ENCODE data around the gene CACNA1S. TPM values are rescaled to one million over a fixed set of nuclear protein-coding genes. Genes with fewer than 3 reads are reported as not detected.

CACNA1S gene
- total RNA-seq, 1 donor from 2014 or later, result not detected

DNA sequence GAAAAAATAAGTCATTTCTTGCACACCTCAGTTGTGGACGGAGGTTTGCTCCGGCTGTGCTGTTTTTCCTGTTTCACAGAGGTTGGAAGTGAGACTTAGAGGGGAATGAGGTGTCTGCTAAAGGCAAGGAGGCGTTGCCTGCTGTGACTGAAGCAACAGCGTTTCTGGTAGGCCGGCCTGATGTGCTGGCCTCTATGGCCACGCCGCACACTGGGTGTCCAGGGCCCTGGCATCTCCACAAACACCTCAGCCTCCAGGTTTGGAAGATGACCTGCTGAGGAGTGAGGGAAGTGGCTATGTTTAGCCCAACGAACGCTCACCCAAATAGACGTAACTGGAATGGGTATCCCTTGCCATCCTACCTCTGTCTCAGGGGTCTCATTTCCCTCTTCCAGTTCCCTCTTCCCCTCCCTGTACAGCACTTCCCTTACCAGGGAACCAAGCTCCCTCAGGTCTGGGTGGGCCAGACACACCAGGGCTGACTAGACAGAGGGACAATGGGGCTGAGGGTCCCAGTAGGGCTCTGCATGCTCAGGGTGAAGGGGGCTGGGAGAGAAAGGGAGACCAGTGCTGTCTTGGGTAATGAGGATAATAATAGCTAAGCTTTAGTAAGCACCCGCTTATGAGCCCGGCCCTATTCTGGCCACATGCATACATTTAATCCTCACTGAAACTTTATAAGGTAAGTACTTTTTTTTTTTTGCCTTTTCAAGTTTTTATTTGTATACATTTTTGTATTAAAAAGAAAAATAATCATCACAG, 11.9 kb downstream of the CACNA1S start:
- Mint-ChIP-seq H3K27ac (no peak overlapping the region), H3K9me3 (no peaks in the 10 kb centered on the region)
- intact Hi-C loops (cut with micrococcal nuclease), result no loop called here

GRCh38 chr1:201098992-201099677, 13.1 kb downstream of the CACNA1S start:
- H3K9me3 Mint-ChIP-seq, result no peaks in the 10 kb centered on the region

More for the DNA sequence above, 11.9 kb downstream of the CACNA1S start:
- Mint-ChIP-seq H3K4me3 (no peak overlapping the region), H3K27me3 (no peaks in the 10 kb centered on the region), H3K4me1 (no peaks in the 10 kb centered on the region), H3K36me3 (ENCODE audit: low read depth) (no peaks in the 10 kb centered on the region)
- no peak for DNase-seq

GRCh38 chr1:201096977-201097856, 15.0 kb downstream of the CACNA1S start:
- H3K27me3 Mint-ChIP-seq, result no peaks in the 10 kb centered on the region
- H3K9me3 Mint-ChIP-seq, result no peaks in the 10 kb centered on the region
- no peak overlapping the region for H3K27ac Mint-ChIP-seq
- H3K4me3 Mint-ChIP-seq, result no peak overlapping the region
- H3K36me3 Mint-ChIP-seq (ENCODE audit: low read depth), result no peaks in the 10 kb centered on the region
- intact Hi-C loops (cut with micrococcal nuclease), result no loop called here
- H3K4me1 Mint-ChIP-seq, result no peaks in the 10 kb centered on the region
- no peak for DNase-seq

More at GRCh38 chr1:201098992-201099677, 13.1 kb downstream of the CACNA1S start:
- Mint-ChIP-seq H3K36me3 (ENCODE audit: low read depth) (no peaks in the 10 kb centered on the region), H3K4me1 (no peaks in the 10 kb centered on the region), H3K27ac (no peak overlapping the region), H3K27me3 (no peaks in the 10 kb centered on the region), H3K4me3 (no peak overlapping the region)
- no peak for DNase-seq
- intact Hi-C loops (cut with micrococcal nuclease), result no loop called here

- Mint-ChIP-seq H3K4me1 (no peaks in the 10 kb centered on the region), H3K27ac (no peak overlapping the region), H3K27me3 (no peaks in the 10 kb centered on the region), H3K36me3 (ENCODE audit: low read depth) (no peaks in the 10 kb centered on the region), H3K4me3 (no peak overlapping the region), H3K9me3 (no peaks in the 10 kb centered on the region)
- intact Hi-C loops (cut with micrococcal nuclease), result no loop called here
- no peak for DNase-seq
These were observed 16.2 kb downstream of the CACNA1S start for GRCh38 chr1:201096041-201096461.

- Mint-ChIP-seq H3K27ac (no peak overlapping the region), H3K36me3 (ENCODE audit: low read depth) (no peaks in the 10 kb centered on the region), H3K27me3 (no peaks in the 10 kb centered on the region), H3K4me3 (no peak overlapping the region), H3K9me3 (no peaks in the 10 kb centered on the region), H3K4me1 (no peaks in the 10 kb centered on the region)
- intact Hi-C loops (cut with micrococcal nuclease), result no loop called here
- no peak for DNase-seq
These were observed 16.6 kb downstream of the CACNA1S start for GRCh38 chr1:201095581-201095980.

DNA sequence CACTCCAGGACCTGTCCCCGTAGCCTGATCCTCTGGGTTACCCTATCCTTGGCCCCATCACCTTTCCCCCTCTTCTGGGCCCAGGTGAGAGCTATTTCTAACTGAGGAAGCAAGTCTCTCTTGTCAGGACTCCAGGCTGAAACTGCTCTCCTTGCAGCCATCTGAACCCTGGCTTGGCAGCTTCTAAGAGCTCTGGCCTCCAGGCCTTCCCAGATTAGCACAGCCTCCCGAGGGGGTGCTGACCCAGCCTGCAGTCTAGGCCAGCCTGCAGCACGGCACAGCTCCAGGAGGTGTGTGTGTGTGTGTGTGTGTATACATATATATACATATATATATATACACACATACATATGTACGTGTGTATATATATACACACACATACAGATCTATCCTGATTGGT, 17.4 kb downstream of the CACNA1S start:
- no peak overlapping the region for H3K27ac Mint-ChIP-seq
- no peaks in the 10 kb centered on the region for H3K36me3 Mint-ChIP-seq (ENCODE audit: low read depth)
- no peak overlapping the region for H3K4me3 Mint-ChIP-seq
- no peaks in the 10 kb centered on the region for H3K9me3 Mint-ChIP-seq
- H3K4me1 Mint-ChIP-seq, result no peaks in the 10 kb centered on the region
- intact Hi-C loops (cut with micrococcal nuclease), result no loop called here
- DNase-seq, result no peak
- no peaks in the 10 kb centered on the region for H3K27me3 Mint-ChIP-seq

DNA sequence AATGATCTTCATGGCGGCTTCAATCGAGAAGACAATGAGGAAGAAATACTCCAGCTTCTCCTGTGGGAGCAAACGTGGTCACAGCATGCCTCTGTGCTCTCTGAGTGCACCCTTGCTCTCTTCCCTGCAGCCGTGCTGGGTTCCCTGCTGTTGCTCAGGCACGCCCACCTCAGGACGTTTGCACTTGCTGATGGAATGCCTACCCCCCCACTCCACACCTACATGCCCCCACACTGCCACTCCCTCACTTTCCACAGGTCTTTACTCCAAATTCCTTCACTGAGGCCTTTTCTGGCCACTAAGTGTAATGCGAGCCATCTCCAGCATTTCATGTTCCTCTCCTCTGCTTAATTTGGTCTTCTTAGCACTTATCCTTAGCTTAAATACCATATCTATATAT, 18.3 kb downstream of the CACNA1S start:
- DNase-seq, result no peak
- H3K27me3 Mint-ChIP-seq, result no peaks in the 10 kb centered on the region
- H3K4me3 Mint-ChIP-seq, result no peak overlapping the region
- no peak overlapping the region for H3K27ac Mint-ChIP-seq
- no peaks in the 10 kb centered on the region for H3K4me1 Mint-ChIP-seq
- intact Hi-C loops (cut with micrococcal nuclease), result no loop called here
- no peaks in the 10 kb centered on the region for H3K36me3 Mint-ChIP-seq (ENCODE audit: low read depth)
- no peaks in the 10 kb centered on the region for H3K9me3 Mint-ChIP-seq

DNA sequence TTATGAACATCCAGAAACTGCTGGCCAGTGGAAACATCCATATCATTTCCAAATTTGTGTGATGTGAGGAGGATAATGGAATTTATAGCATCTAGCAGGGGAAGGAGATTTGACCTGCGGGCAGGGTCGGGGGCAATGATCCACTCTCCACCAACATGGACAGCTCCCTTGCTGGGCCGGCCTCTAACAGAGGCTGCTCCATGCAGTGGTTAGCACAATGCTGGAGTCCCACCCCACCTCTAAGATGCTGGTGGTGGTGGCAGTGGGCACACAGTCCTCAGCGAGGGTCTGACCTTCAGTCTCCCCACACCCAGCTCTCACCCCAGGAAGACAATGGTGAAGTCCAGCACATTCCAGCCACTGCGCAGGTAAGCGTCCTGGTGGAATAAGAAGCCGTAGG, 18.7 kb downstream of the CACNA1S start:
- H3K36me3 Mint-ChIP-seq (ENCODE audit: low read depth), result no peaks in the 10 kb centered on the region
- no peak overlapping the region for H3K4me3 Mint-ChIP-seq
- no peaks in the 10 kb centered on the region for H3K4me1 Mint-ChIP-seq
- no peak overlapping the region for H3K27ac Mint-ChIP-seq
- no peak for DNase-seq
- no peaks in the 10 kb centered on the region for H3K27me3 Mint-ChIP-seq
- intact Hi-C loops (cut with micrococcal nuclease), result no loop called here
- no peaks in the 10 kb centered on the region for H3K9me3 Mint-ChIP-seq

DNA sequence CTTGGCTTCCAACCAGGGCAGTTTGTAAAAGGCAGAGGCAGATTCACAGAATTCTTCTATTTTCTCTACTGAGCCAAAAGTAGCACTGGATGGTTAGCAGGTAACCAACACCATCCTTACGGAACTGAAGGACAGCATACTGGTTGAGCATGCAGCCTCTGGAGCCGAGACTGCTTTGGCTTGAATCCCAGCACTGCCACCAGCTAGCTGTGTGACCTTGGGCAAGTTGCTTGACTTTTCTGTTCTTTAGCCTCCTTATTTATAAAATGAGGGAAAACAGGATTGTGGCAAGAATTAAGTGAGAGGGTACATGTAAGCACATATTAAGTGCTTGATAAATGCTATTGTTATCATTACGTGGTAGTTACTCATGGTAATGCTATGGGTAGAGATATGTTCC, 19.5 kb downstream of the CACNA1S start:
- Mint-ChIP-seq H3K27ac (no peak overlapping the region), H3K36me3 (ENCODE audit: low read depth) (no peaks in the 10 kb centered on the region), H3K9me3 (no peaks in the 10 kb centered on the region), H3K4me3 (no peak overlapping the region), H3K27me3 (peaks cover 2% of the 10 kb centered on the region), H3K4me1 (no peaks in the 10 kb centered on the region)
- DNase-seq, result no peak
- intact Hi-C loops (cut with micrococcal nuclease), result no loop called here

DNA sequence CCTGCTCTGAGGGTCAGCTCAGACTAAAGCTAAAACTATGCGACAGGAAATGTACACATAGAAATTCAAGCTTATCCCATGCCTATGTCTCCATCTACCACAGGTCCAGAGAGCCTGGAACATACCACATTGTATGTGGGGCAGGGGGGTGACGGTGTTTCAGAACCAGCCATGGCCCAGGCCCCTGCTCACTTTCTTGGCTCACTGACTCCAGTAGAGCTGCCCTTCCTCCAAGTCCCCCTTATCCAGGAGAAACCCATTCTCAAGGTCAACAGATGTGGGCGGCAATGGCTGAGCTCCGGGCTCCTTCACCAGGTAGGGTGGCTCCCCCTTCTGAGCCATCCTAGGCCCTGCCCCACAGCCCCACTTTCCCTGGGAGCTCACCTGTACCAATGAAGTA, 21.0 kb downstream of the CACNA1S start:
- H3K4me3 Mint-ChIP-seq, result no peak overlapping the region
- no peak overlapping the region for H3K27ac Mint-ChIP-seq
- intact Hi-C loops (cut with micrococcal nuclease), result no loop called here
- no peaks in the 10 kb centered on the region for H3K9me3 Mint-ChIP-seq
- H3K27me3 Mint-ChIP-seq, result peaks cover 8% of the 10 kb centered on the region
- no peaks in the 10 kb centered on the region for H3K36me3 Mint-ChIP-seq (ENCODE audit: low read depth)
- no peak for DNase-seq
- H3K4me1 Mint-ChIP-seq, result no peaks in the 10 kb centered on the region

- Mint-ChIP-seq H3K4me1 (no peaks in the 10 kb centered on the region), H3K27me3 (peaks cover 15% of the 10 kb centered on the region), H3K27ac (no peak overlapping the region), H3K36me3 (ENCODE audit: low read depth) (no peaks in the 10 kb centered on the region), H3K4me3 (no peak overlapping the region), H3K9me3 (no peaks in the 10 kb centered on the region)
- DNase-seq, result no peak
- intact Hi-C loops (cut with micrococcal nuclease), result no loop called here
These were observed 21.7 kb downstream of the CACNA1S start for GRCh38 chr1:201090541-201090940.

DNA sequence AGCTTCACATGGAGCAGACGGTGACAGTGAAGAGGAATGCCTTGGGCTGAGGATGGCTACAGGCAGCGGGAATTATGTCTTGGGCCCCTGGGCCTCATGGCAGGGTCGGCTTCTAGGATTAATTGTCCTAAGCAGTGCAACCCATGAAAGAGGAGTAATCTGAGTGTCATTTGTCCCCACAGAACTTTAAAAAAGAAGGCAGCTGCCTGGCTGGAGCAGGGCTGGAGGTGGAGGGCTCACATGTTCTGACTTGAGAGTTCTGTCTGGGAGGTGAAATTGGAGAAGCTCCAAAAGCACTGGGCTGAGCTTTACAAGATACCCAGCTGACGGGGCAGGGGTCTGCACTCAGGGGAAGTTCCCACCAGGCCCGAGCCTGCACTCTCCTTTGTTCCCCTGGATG, 22.6 kb downstream of the CACNA1S start:
- intact Hi-C loops (cut with micrococcal nuclease), result no loop called here
- Mint-ChIP-seq H3K4me1 (no peaks in the 10 kb centered on the region), H3K27me3 (peaks cover 15% of the 10 kb centered on the region), H3K9me3 (no peaks in the 10 kb centered on the region), H3K4me3 (no peak overlapping the region), H3K27ac (no peak overlapping the region), H3K36me3 (ENCODE audit: low read depth) (no peaks in the 10 kb centered on the region)
- no peak for DNase-seq

DNA sequence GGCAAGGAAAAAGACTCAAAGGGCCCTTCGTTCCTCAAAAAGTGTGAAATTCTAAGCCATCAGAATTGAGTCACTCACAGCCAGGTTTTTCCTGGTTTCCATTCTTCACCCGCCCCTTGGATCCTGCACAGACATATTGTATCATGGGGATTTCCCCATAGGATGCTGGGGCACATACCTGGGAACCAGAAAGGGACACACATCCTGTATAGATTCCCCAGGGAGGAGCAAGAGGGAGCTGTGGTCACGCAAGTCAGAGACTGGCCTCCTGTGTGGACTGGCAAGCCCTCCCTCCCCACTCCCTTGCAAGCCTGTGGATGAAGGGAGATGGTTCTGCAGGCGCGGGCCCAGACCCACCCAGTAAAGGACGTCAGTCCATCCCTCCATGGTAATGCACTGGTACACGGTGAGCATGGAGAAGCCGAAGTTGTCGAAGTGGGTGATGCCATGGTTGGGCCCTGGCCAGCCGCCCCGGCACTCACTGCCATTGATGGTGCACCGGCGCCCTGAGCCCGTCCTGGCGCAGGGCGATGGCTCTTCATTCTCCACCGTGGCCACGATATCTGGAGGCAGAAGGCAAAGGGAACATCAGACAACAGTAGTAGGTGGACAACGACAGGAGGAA, 23.2 kb downstream of the CACNA1S start:
- Mint-ChIP-seq H3K36me3 (ENCODE audit: low read depth) (no peaks in the 10 kb centered on the region), H3K9me3 (no peaks in the 10 kb centered on the region), H3K4me1 (no peaks in the 10 kb centered on the region), H3K4me3 (no peak overlapping the region), H3K27me3 (peaks cover 19% of the 10 kb centered on the region), H3K27ac (no peak overlapping the region)
- intact Hi-C loops (cut with micrococcal nuclease), result no loop called here
- no peak for DNase-seq
